Bone marrow (tissue), 2 donors: ENCODE results near the gene OTUD6A.
"Not testable (repeated sequence)": the region's sequence is repeated elsewhere in the genome, so short reads cannot be mapped to it uniquely, and the experiment has no call there.

ENCODE experiments used
- DNase-seq, 2 donors: peaks; one replicate each; lab custom pipeline; 2025; lab: John Stamatoyannopoulos, UW

The OTUD6A gene

DNA sequence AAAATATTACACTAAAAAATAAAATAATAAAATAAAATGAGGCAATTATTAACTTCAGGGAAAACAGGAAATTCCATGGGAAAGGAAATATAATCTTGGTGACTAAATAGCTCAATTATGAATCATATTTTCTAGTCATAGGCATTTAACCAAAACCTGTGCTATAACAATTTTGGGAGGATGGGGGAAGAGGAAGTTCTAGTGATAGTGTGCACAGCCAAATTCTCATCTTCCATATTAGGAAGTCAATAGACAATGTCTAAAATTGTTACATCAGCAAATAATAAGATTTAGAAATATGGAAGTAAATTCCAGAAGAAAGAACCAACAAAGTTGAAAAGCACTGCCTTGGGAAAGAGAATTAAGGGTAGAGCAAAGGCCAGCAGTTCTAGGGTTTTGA lies 15.3 kb upstream of the OTUD6A start:
- DNase-seq: no peak

GRCh38 chrX:70049406-70049805 lies 12.9 kb upstream of the OTUD6A start:
- DNase-seq: no peak

- no peak for DNase-seq
Measured at GRCh38 chrX:70049925-70050324, 12.3 kb upstream of the OTUD6A start, which contains the start of gene AWAT2. AWAT2 (minus strand) TSS chrX:70049938; CDS start chrX:70049932, 6 bp downstream.

GRCh38 chrX:70052895-70053615 lies 9.2 kb upstream of the OTUD6A start:
- no peak for DNase-seq

GRCh38 chrX:70054391-70054790 lies 7.9 kb upstream of the OTUD6A start:
- DNase-seq: no peak

GRCh38 chrX:70062961-70063550 lies 799 bp downstream of the OTUD6A start:
- DNase-seq: no peak

DNA sequence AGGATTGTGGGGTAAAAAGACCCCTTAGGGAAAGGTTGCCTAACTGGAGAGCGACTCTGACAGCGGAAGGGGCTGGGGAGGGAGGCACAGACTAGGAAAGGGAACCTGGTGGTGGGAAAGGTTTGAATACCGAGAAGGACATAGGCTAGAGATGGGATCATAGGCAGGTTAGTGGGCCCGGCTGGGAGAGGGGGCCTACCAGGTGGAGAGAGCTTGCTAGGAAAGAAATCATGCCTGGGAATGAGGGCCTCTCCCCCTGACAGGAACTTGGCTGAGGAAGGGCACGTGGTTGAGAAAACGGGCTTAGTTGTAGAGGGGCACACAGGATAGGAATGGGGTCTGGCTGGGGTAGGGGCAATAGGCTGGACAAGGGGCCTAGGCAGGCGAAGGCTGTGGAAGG lies 4.4 kb downstream of the OTUD6A start:
- no peak for DNase-seq

DNA sequence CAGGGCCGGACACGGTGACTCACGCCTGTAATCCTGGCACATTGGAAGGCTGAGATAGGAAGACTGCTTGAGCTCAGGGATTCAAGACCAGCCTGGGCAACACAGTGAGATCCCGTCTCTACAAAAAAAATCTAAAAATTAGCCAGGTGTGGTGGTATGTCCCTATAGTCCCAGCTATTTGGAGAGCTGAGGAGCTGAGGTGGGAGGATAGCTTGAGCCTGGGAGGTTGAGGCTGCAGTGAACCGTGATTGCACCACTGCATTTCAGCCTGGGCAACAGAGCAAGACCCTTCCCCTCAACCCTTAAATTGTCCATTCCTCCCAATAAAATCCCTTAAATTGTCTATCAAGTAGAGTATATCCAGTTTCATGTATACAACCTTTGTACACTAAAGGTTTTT lies 17.0 kb downstream of the OTUD6A start:
- DNase-seq: no peak

DNA sequence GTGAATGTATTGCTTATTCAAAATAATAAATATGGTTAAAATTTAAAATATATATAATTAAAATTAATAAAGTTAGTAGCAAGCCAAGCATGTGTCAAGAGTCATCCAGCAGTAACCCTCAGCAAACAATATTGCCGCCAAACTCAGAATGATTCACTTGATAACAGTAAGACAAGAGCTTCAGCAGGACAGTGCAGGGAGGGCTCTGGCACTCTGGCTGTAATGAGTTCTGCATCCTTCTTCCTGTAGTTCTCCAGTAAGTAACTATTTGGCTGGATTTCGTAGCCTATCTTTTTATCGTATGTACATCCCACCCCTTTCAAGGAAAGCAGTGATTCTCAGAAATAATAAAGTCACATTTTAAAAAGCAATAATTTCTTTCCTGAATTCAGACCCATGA lies 17.6 kb downstream of the OTUD6A start:
- no peak for DNase-seq

DNA sequence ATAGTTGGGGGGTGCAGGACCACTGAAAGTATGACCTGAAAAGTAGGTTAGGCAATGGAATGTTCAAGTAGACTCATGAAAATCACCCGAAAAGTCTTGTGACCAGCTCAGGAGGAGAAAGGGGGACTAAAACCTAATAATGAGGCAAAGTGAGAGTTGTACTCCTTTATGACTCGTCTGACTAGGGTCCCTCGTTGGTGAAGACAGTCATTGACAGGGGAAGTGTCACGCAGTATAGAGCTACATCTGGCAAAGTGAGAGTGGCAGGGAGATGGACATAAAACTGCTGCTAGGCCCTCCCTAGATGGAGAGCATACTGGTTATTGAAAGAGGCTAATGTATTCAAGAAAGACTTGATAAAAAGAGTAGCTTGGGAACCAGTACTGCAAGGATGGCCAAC lies 20.5 kb downstream of the OTUD6A start:
- DNase-seq: no peak

DNA sequence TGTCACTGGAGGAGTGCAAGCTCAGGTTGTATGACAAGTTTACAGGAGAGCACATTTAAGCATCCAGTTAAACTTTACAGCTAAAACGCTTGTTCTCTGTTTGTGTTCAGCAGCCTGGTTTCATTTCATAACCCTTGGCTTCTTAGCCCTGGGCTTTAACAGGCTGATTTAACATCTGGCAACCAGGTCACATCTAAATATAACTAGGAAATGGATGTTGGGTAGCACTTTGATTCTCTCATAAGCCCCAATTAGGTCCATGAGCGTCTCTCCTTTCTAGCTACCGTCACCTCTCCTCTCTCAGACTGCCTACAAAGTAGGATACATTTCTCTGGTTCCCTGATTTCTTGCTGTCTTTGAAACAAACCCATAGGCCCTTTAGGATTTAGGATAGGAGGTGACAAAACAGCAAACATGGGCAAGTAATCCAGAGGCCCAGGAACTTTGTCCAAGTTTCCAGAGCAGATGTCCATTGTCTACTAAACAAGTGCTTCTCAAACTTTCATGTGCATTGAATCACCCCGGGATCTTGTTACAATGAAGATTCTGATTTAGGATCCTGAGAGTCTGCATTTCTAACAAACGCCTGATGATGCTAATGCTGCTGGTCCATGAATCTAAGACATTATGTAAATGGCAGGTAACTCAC lies 22.5 kb downstream of the OTUD6A start:
- no peak for DNase-seq

DNA sequence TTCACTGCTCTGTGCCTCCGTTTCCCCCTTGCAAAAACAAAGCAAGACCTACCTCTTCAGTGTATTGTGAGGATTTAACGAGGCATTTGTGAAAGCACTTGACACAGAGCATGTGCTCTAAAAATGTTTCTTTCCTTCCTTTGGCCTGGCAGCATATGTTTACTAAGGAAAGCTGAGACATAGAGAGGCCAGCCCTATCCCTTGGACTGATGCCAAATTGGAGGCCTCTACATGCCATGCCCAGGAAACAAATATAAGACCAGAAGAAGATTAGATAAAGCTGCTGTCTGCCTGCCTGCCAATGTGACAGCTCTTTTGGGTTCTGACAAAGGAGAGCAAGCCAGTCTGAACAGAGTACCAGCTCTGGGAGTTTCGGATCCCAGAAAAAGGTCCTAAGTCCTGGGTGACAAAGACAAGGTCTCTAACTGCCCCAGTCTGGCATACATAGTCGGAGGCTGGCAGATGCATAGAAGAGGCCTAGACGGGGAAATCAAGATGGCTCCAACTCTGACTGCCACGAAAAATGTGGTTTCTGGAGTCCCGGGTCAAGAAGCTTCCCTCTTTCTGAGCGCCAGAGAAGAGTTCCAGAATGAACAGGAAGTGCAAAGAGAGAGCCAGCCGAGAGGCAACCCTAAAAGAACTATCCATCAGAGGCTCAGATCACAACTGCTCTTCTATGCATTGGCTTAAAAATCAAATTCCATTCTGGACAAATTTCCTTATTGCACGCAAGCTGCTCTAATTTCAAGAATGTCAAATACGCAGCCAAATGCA lies 25.8 kb downstream of the OTUD6A start:
- DNase-seq: no peak

DNA sequence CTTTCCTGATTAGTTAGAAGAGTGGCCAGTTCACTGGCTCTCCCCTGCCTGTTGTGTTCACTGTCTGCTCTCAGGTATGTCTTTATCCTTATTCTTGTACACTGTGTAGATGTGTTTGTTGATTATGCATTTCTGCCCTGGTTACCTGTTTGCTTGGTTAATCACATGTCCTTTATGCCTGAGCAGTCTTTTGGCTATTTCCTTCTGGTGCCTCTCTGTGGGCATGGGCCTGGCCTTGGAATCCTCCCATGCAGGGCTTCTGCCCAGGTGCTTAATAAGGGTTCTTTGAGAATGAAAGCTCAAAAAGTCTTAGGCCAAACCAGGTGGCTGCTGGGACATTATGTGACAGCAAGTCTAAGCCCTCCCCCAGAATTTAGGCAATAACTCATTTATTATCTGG lies 26.5 kb downstream of the OTUD6A start:
- DNase-seq: no peak

DNA sequence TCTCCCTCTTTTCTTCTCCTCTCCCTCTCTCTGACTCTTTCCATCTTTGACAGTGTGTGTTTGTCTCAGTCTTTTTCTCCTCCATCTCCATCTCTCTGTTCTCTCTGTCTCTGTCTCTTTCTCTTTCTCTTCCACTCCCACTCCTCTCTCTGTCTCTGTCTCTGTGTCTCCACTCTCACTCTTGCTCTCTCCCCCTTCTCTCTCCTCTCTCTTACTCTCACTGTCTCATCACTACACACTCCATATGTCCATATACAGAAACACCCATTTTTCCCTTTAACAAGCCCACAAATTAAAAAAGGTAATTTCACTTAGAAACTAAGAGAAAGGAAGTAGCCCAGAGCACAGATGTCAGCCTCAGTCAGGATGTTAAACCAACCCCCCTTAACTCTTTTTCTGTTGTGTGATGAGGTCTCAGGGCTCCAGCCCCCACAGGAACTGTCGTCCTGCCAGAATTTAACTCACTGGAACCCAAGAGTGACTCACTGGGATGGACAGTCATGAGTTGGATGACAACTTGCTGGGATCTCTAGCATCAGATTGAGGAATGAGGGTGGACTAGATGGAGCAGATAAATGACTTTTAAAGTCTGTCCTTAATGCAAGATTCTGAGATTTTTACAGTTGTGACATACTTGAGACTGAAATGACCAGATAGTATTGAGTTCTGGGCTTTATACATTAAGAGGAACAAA lies 27.5 kb downstream of the OTUD6A start:
- DNase-seq: no peak

DNA sequence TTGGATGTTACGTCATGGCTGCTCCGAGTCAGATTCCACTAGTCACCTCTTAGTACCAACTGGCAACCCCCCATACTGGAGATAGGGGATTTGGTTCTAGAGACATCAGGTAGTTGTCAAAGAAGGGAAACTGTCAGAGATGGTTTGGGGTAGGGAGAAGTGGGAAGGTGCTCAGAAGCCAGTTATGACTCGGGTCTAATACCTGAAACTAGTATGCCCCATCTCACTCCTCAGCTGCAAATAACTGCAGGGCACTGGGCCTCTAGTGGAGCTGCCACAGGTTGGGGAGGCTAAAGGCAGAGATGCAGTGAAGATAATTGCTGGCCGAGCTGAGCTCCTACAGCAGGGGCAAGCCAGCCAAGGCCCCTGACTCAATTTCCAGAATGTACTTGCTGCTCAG lies 30.0 kb downstream of the OTUD6A start:
- DNase-seq: no peak

- no peak for DNase-seq
Measured at GRCh38 chrX:70096052-70096451, 33.8 kb downstream of the OTUD6A start.

GRCh38 chrX:70105229-70105628 lies 43.0 kb downstream of the OTUD6A start:
- DNase-seq: no peak

DNA sequence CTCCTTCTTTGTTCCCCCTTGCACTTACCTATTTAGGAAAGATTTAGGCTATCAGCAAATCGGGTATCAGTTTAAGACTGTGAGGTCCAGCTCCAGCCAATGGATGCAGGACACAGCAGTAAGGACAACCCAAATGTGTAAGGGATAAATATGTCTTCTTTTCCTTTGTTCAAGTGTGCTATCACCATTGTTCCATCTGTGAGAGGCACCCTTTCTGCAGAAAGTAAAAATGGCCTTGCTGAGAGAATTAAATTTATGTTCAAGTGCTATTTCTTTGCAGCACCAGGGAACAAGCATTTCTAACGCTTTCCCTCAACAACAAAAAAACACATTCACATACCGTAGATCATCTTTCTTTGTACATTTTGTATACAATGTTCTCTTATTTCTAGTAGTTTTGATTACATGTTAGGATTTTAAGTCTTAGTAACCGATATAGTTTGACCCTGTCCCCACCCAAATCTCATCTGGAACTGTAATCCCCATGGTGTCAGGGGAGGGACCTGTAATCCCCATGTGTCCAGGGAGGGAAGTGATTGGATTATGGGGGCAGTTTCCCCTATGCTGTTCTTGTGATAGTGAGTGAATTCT lies 49.3 kb downstream of the OTUD6A start:
- not testable (repeated sequence) for DNase-seq
